HCT116 (cell line): ENCODE results near the gene POC1B. TPM values are rescaled to one million over a fixed set of nuclear protein-coding genes. Genes with fewer than 3 reads are reported as not detected.

Source experiments
- ATAC-seq: fragments of 200-7000 bp; cut with Tn5 transposase; 2 replicates; pipeline ENCODE4 v1.9.1; 2020; ENCODE audit warnings: mild to moderate bottlenecking, moderate library complexity
- BruUV-seq: library from RNA; stranded (reverse); fragments of 400-500 nt; replicated peaks from 2 replicates; lab custom pipeline; 2021; lab: Mats Ljungman, UMichigan
- CTCF ChIA-PET: fragments of 300-600 bp; sonication (Branson Sonifier 250); formaldehyde crosslinking; loops from one replicate; lab custom pipeline; 2021; ENCODE audit warnings: antibody characterized with exemption; lab: Charles Lee
- POLR2A ChIA-PET: fragments of 300-600, 350-600 bp; sonication (Branson Sonifier 250); formaldehyde crosslinking; loops from one replicate; lab custom pipeline; 2021; ENCODE audit warnings: antibody characterized with exemption; lab: Charles Lee
- RAD21 ChIA-PET, 2 experiments: fragments of 300-600 bp; sonication (Branson Sonifier 250); formaldehyde crosslinking; loops; one replicate each; lab custom pipeline; 2023; ENCODE audit warnings: low total read pairs in 2 of 2; ENCODE audit not compliant: uncharacterized antibody in 2 of 2, unreplicated experiment in 2 of 2, low non-redundant PET in 1 of 2; lab: Charles Lee
- DNase-seq: peaks from one replicate; pipeline ENCODE4 v3.0.0-alpha.2; 2010; ENCODE audit warnings: low read depth, low spot score
- H2AFZ ChIP-seq: fragments of 200-600 bp; shearing (Covaris generic), sonication (generic); 2 replicates; pipeline ENCODE4 v1.6.1; 2017; ENCODE audit warnings: low read depth, mixed run types, mixed read lengths, antibody characterized with exemption, low read length; ENCODE audit not compliant: poor library complexity, severe bottlenecking
- H3K27ac ChIP-seq: 2 replicates; pipeline ENCODE4 v1.5.1; 2012; ENCODE audit warnings: low read depth, low read length
- H3K27me3 ChIP-seq: fragments of 200-600 bp; sonication (generic); 2 replicates; pipeline ENCODE4 v1.6.1; 2016; ENCODE audit warnings: mixed run types, low read length, mixed read lengths; ENCODE audit not compliant: insufficient read depth
- H3K36me3 ChIP-seq, 2 experiments: fragments of 200-500 bp in 1 of 2; fragments of 200-600 bp in 1 of 2; sonication (Bioruptor generic) in 1 of 2; sonication (generic) in 1 of 2; 2 replicates each; pipeline versions ENCODE4 v1.5.1 to v1.6.1; 2014 to 2016; ENCODE audit warnings: low read length in 2 of 2, inconsistent platforms in 1 of 2, mixed read lengths in 1 of 2, mixed run types in 1 of 2; ENCODE audit not compliant: insufficient read depth in 2 of 2, control insufficient read depth in 1 of 2
- H3K4me1 ChIP-seq, 2 experiments: fragments of 200-600 bp in 1 of 2; sonication (generic) in 1 of 2; 2 replicates each; pipeline versions ENCODE4 v1.5.1 to v1.6.1; 2012 to 2017; ENCODE audit warnings: low read length in 2 of 2, inconsistent platforms in 1 of 2, mild to moderate bottlenecking in 1 of 2, mixed read lengths in 1 of 2, mixed run types in 1 of 2, moderate library complexity in 1 of 2; ENCODE audit not compliant: insufficient read depth in 2 of 2, control insufficient read depth in 1 of 2
- H3K4me2 ChIP-seq: fragments of 200-600 bp; sonication (generic); 2 replicates; pipeline ENCODE4 v1.6.1; 2017; ENCODE audit warnings: mixed run types, low read length, mixed read lengths
- H3K4me3 ChIP-seq, 2 experiments: fragments of 200-600 bp in 1 of 2; sonication (generic) in 1 of 2; replicated peaks in 1 of 2; 2 replicates each; pipeline ENCODE4 v1.5.1; 2011 to 2016; ENCODE audit warnings: low read length in 2 of 2, control low read depth in 1 of 2, low read depth in 1 of 2, mild to moderate bottlenecking in 1 of 2, mixed read lengths in 1 of 2, mixed run types in 1 of 2
- H3K79me2 ChIP-seq: fragments of 200-600 bp; sonication (generic); 2 replicates; pipeline ENCODE4 v1.6.1; 2017; ENCODE audit warnings: mild to moderate bottlenecking, mixed run types, low read length, moderate library complexity, mixed read lengths; ENCODE audit not compliant: insufficient read depth
- H3K9ac ChIP-seq: fragments of 200-600 bp; sonication (generic); 2 replicates; pipeline ENCODE4 v1.6.1; 2016; ENCODE audit warnings: low read length, mixed read lengths
- H3K9me2 ChIP-seq: fragments of 200-600 bp; sonication (generic), shearing (Covaris generic); 2 replicates; pipeline ENCODE4 v1.6.1; 2017; ENCODE audit warnings: mixed run types, mild to moderate bottlenecking, moderate library complexity; ENCODE audit not compliant: insufficient read depth
- H3K9me3 ChIP-seq, 2 experiments: fragments of 200-500 bp in 1 of 2; fragments of 200-600 bp in 1 of 2; sonication (Bioruptor generic) in 1 of 2; sonication (generic) in 1 of 2; 2 replicates each; pipeline ENCODE4 v1.6.1; 2014 to 2017; ENCODE audit warnings: low read length in 2 of 2, mixed read lengths in 2 of 2, inconsistent platforms in 1 of 2, low read depth in 1 of 2, mild to moderate bottlenecking in 1 of 2, mixed run types in 1 of 2, moderate library complexity in 1 of 2; ENCODE audit not compliant: control insufficient read depth in 1 of 2, insufficient read depth in 1 of 2
- H4K20me1 ChIP-seq: fragments of 200-600 bp; sonication (generic), shearing (Covaris generic); 2 replicates; pipeline ENCODE4 v1.6.1; 2017; ENCODE audit warnings: mixed run types, mild to moderate bottlenecking, moderate library complexity; ENCODE audit not compliant: insufficient read depth
- FOSL1 ChIP-seq: IDR thresholded peaks from 2 replicates; pipeline ENCODE4 v1.6.1; 2012; ENCODE audit warnings: low read depth
- RAD21 ChIP-seq: IDR thresholded peaks from 2 replicates; pipeline ENCODE4 v1.6.1; 2012; ENCODE audit warnings: low read depth, mild to moderate bottlenecking
- intact Hi-C: fragments of 100-400 bp; cut with micrococcal nuclease; formaldehyde crosslinking; loops from 2 replicates; pipeline ENCODE4 v1.10.0; 2022
- total RNA-seq: library from RNA; stranded (reverse); gene quantifications from one replicate; pipeline ENCODE4 v1.2.1, GENCODE V29; 2021; ENCODE audit not compliant: unreplicated experiment
- TF ChIP-seq, protein P1 (sequence below): IDR thresholded peaks from 2 replicates; pipeline ENCODE4 v1.6.1; 2012; ENCODE audit warnings: low read depth
- TF ChIP-seq, protein P2 (sequence below), 3 experiments: fragments of 200-600 bp in 1 of 3; sonication (generic) in 1 of 3; IDR thresholded peaks in 2 of 3; conservative IDR thresholded peaks in 1 of 3; 2 replicates each; pipeline ENCODE4 v1.5.1; 2012 to 2017; ENCODE audit warnings: low read depth in 2 of 3, low read length in 2 of 3, antibody characterized with exemption in 1 of 3, borderline replicate concordance in 1 of 3, control low read depth in 1 of 3, mild to moderate bottlenecking in 1 of 3, mixed read lengths in 1 of 3, mixed run types in 1 of 3, moderate library complexity in 1 of 3; ENCODE audit not compliant: insufficient read depth in 1 of 3

POC1B gene
- total RNA-seq, 1 experiment from 2014 or later = 14.3 TPM

DNA sequence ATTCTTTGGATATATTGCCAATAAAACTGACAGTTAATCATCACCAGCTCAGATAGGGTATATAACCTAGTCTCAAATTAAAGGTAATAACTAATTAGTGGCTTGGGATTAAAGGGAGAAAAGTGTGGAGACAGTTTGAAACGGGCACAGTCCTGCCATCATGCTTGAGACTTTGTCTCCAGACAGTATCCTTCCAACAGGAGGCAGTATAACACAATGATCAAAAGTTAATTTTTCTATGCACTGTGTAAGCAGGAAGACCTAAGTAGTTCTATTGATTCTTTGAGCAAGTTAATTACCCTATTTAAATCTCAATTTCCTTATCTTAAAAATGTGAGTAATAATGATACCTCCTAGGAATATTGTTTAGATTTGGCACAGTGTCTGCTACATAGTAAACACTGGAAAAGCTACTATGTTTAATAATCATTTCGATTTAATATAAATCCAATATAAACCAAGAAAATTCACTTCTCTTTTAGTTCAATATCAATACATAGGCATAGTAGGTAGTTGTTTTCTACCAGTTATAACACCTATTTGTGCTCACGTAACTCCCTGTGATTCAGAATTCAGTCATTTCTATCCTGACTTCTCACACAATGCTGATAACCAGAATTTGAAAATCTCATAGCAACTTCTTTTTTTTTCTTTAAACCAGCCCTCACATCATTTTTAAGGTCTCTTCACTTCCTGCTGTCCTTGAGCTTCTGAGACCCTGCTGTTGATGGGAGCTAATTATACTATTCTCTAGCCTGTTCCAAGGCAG is 54.9 kb downstream of the POC1B start:
- DNase-seq = peak; percentile 42
- Histone ChIP-seq H3K9me3 (no peaks in the 10 kb centered on the region), H2AFZ (no peak overlapping the region), H4K20me1 (no peaks in the 10 kb centered on the region), H3K36me3 (no peaks in the 10 kb centered on the region), H3K4me3 (no peak overlapping the region), H3K27me3 (no peaks in the 10 kb centered on the region), H3K4me2 (no peak overlapping the region), H3K9ac (no peak overlapping the region), H3K4me1 (no peaks in the 10 kb centered on the region), H3K27ac (no peak overlapping the region), H3K79me2 (no peaks in the 10 kb centered on the region), H3K9me2 (no peaks in the 10 kb centered on the region)
- RAD21 ChIA-PET = no interaction called here
- intact Hi-C loops = loop anchor here (1.0 to 10.0 kb wide), 3 partner anchors 53 to 1474 kb away; partner anchors contain the start of gene GALNT4
- POLR2A ChIA-PET = no interaction called here
- BruUV-seq = no TSS peak
- ATAC-seq = peak; percentile 83
- CTCF ChIA-PET = interaction anchor here (0.7 to 1.3 kb wide), 3 partner anchors 51 to 56 kb away, joined by 3 to 6 read pairs (median 4); partner anchors contain the start of gene GALNT4
- TF ChIP-seq FOSL1 (no peak), RAD21 (peak; percentile 71)
- TF ChIP-seq, protein P1, sequence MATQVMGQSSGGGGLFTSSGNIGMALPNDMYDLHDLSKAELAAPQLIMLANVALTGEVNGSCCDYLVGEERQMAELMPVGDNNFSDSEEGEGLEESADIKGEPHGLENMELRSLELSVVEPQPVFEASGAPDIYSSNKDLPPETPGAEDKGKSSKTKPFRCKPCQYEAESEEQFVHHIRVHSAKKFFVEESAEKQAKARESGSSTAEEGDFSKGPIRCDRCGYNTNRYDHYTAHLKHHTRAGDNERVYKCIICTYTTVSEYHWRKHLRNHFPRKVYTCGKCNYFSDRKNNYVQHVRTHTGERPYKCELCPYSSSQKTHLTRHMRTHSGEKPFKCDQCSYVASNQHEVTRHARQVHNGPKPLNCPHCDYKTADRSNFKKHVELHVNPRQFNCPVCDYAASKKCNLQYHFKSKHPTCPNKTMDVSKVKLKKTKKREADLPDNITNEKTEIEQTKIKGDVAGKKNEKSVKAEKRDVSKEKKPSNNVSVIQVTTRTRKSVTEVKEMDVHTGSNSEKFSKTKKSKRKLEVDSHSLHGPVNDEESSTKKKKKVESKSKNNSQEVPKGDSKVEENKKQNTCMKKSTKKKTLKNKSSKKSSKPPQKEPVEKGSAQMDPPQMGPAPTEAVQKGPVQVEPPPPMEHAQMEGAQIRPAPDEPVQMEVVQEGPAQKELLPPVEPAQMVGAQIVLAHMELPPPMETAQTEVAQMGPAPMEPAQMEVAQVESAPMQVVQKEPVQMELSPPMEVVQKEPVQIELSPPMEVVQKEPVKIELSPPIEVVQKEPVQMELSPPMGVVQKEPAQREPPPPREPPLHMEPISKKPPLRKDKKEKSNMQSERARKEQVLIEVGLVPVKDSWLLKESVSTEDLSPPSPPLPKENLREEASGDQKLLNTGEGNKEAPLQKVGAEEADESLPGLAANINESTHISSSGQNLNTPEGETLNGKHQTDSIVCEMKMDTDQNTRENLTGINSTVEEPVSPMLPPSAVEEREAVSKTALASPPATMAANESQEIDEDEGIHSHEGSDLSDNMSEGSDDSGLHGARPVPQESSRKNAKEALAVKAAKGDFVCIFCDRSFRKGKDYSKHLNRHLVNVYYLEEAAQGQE = no peak
- TF ChIP-seq, protein P2, sequence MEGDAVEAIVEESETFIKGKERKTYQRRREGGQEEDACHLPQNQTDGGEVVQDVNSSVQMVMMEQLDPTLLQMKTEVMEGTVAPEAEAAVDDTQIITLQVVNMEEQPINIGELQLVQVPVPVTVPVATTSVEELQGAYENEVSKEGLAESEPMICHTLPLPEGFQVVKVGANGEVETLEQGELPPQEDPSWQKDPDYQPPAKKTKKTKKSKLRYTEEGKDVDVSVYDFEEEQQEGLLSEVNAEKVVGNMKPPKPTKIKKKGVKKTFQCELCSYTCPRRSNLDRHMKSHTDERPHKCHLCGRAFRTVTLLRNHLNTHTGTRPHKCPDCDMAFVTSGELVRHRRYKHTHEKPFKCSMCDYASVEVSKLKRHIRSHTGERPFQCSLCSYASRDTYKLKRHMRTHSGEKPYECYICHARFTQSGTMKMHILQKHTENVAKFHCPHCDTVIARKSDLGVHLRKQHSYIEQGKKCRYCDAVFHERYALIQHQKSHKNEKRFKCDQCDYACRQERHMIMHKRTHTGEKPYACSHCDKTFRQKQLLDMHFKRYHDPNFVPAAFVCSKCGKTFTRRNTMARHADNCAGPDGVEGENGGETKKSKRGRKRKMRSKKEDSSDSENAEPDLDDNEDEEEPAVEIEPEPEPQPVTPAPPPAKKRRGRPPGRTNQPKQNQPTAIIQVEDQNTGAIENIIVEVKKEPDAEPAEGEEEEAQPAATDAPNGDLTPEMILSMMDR (IDR thresholded peaks at IDR 0.05 in 2 of 3, conservative IDR thresholded peaks at IDR 0.05 in 1 of 3; ENCODE audit: borderline replicate concordance in 1 of 3, insufficient read depth in 1 of 3, low read depth in 2 of 3, low read length in 2 of 3) = peak; percentile 56 to 72 (median 66)
